Fibroblast of pulmonary artery (primary cell): ENCODE results near the gene RINL.

Experiments
- DNase-seq: peaks from one replicate; pipeline ENCODE4 v3.0.0-alpha.2; 2010; ENCODE audit warnings: low read depth
- H3K4me3 ChIP-seq: replicated peaks from 2 replicates; pipeline ENCODE4 v1.5.1; 2011; ENCODE audit warnings: low read depth, mild to moderate bottlenecking, control low read depth, low read length, moderate library complexity
- CTCF ChIP-seq: IDR thresholded peaks from 2 replicates; pipeline ENCODE4 v1.5.1; 2011; ENCODE audit warnings: mild to moderate bottlenecking, control low read depth, low read length, inconsistent platforms; ENCODE audit errors: missing control alignments

RINL gene

GRCh38 chr19:38850976-38851621 lies 27.0 kb downstream of the RINL start:
- no peak for DNase-seq
- peak overlapping the region; percentile 84 for H3K4me3 ChIP-seq
- TF ChIP-seq CTCF = no peak

- TF ChIP-seq CTCF = no peak
- peak; percentile 100 for DNase-seq
- H3K4me3 ChIP-seq = peak overlapping the region; percentile 84
Observed at GRCh38 chr19:38850436-38850975, 27.6 kb downstream of the RINL start.

- peak within 1 kb of the TSS; percentile 84 for H3K4me3 ChIP-seq
Observed at GRCh38 chr19:38849860-38850435, 28.1 kb downstream of the RINL start, which contains the start of gene HNRNPL. HNRNPL (minus strand) TSS chr19:38849986; CDS start chr19:38849966, 20 bp downstream.

GRCh38 chr19:38849147-38849859 lies 28.8 kb downstream of the RINL start:
- no peak for TF ChIP-seq CTCF
- peak overlapping the region; percentile 70 for H3K4me3 ChIP-seq
- peak; percentile 96 for DNase-seq

More at GRCh38 chr19:38849860-38850435, 28.1 kb downstream of the RINL start, which contains the start of gene HNRNPL:
- no peak for DNase-seq
- TF ChIP-seq CTCF = peak; percentile 27

GRCh38 chr19:38848299-38849146 lies 29.6 kb downstream of the RINL start:
- peak overlapping the region; percentile 70 for H3K4me3 ChIP-seq
- no peak for TF ChIP-seq CTCF
- no peak for DNase-seq

- no peak overlapping the region for H3K4me3 ChIP-seq
- TF ChIP-seq CTCF = no peak
- no peak for DNase-seq
Observed at GRCh38 chr19:38846097-38846496, 32.0 kb downstream of the RINL start.
